Measurements from ENCODE around the gene SLC12A4.
"Not testable (repeated sequence)": the region's sequence is repeated elsewhere in the genome, so short reads cannot be mapped to it uniquely, and the experiment has no call there.

SLC12A4 gene

DNA sequence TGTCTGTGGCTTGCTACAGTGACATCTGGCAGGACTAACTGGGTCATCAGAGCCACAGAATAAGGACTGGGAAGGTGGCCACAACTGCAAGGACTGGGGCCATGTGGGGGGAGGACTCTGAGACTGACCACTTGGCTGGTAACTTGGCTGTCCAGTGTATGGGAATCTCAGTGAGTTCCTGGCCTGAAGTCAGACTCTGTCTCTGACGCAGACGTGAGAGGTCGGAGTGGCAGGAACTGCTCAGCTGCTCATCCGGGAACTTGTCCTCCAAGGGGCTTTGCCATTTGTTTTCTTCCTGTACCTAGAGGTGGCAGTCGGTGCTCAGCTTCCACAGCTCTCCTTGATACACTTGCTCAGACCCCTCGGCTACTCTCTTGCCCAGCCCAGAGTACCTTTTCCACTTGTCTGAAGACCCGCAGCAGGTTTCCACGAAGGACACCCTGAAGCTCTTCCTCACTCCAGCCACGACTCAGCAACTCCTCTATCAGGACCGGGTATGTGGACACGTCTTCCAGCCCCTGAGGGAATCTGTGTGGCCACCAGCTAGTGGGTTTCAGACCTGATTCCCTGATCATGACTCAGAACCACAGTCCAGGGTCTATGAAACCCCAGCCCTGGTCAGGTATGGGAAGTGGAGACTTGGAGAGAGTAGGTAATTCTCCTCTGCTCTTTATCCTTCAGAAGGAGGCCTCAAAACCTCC lies 19.2 kb upstream of the SLC12A4 start:
- DNase-seq = no peak

DNA sequence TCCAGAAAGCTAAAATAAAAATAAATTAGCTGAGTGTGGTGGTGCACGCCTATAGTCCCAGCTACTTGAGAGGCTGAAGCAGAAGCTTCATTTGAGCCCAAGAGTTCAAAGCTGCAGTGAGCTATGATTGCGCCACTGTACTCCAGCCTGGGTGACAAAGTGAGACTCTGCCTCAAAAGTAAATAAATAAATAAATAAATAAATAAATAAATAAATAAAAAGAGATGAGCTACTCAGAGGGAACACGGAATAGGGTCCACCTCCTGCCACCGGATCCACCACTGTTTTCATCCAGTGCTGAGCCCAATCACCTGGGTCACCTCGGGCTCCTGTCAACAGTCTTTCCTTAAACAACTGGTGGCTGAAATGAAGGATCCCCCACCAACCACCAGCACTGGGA lies 18.5 kb upstream of the SLC12A4 start:
- DNase-seq = no peak

DNA sequence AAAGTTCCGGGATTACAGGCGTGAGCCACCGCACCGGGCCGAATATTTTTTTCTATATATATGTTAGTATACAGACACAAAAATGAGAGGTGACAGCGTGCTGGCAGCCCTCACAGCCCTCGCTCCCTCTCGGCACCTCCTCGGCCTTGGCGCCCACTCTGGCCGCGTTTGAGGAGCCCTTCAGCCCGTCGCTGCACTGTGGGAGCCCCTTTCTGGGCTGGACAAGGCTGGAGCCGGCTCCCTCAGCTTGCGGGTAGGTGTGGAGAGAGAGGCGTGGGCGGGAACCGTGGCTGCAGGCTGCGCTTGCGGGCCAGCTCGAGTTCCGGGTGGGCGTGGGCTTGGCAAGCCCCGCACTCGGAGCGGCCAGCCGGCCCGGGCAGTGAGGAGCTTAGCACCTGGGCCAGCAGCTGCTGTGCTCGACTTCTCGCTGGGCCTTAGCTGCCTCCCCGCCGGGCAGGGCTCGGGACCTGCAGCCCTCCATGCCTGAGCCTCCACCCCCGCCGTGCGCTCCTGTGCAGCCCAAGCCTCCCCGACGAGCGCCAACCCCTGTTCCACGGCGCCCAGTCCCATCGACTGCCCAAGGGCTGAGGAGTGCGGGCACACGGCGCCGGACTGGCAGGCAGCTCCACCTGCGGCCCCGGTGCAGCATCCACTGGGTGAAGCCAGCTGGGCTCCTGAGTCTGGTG lies 13.7 kb upstream of the SLC12A4 start:
- DNase-seq = no peak

DNA sequence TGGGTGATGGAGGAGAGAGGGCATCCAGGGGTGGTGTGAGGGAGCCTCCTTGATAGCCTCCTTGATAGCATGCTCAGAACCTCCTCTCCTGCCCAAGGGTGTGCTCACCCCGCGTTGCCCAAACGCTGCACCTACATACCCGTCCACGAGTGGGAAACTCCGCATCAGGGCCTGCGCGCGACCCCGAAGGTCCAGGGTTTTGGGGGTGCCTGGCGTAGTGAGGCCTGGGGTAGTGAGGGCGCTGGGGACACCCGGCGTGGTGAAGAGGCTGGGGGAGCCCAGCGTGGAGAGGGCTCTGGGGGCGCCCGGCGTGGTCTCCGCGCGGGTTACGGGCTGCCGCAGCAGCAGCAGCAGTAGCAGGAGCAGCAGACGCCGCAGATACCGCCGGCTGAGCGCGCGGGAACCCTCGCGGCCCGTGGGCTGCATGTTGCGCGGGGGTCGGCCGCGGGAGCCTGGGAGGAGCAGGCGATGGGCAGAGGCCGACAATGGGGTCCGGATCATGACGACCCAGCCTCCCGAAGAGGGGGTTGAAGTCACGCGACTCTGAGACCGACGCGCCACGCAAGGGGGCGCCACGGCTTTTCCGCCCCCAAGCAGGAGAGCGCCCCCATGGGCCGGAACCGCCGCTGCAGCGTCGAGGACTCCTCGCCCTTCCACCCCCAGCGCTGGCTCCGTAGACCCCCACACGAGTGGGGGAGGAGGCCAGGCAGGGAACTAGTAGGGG lies 11.7 kb upstream of the SLC12A4 start, which contains the start of gene DPEP3:
DPEP3 (minus strand) TSS at position 545 of the 724 bp plus-strand sequence; CDS start at position 426, 119 bp downstream.
- no peak for DNase-seq

DNA sequence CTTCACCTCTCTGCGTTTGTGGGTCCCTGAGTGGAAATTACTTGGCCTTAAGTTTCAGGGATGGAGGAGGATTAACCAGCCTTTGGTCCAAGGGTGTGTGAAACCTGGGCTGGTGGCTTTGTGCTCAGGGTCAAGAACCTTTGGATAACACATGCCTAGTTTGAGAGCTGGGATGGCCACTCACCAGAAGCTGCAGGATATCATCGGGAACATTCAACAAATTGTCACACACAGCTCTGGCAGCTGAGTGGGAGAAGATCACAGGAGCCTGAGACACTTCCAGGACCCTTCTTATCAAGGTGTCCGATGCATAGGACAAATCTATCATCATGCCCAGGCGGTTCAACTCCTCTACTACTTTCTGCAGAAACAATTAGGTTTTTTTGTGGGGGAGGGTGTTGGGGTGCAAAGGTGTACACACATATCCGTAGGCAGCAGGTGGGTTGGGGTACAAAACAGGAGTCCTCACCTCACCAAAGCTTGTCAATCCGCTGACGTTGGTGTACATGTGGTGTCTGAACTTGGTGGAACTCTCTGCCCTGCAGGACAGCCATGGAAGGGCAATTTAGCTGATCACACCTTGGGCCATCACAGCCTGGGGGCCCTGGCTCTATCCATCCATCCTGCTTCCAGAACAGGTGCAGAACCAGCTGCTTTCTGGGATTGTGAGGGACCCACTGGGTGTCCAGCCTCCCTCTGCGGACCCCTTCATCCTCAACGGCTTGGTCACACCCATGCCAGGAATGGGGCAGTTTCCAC lies 9.2 kb upstream of the SLC12A4 start:
- DNase-seq = no peak

DNA sequence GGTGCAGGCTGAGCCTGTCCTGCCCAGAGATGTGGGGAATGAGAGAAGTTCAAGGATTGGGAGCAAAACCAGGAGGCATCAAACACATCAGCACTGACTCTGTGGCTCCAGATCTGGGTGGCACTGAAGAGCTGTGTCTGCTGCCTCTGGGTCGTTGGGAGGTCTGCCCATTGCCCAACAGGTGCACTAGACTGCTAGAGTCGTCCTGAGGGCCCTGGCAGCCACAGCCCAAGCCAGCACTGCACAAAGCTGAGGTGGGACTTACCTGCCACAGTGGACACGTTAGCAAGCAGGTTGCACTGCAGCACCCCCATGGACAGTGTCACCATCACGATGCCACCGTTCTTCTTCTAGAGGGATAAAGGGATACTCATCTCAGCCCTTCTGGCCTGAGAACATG lies 8.6 kb upstream of the SLC12A4 start:
- DNase-seq = no peak

DNA sequence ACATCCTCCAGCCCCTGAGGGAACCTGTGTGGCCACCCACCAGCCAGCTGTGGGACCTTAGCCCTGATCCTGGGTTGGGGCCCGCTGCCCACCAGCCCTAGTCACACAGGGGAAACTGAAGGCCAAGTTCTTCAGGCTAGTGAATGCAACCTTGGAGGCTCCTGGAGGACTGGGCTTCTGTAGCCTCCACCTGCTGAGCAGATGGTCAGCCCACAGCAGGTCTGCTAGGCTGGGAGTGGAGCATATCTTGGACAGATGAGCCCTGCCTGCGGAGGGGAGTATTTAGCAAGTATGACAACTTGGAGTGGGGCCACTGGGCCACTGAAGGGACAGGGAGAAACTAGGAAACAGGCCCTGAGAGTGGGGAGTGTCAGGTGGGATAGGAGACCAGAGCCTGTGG lies 7.8 kb upstream of the SLC12A4 start:
- DNase-seq = no peak

DNA sequence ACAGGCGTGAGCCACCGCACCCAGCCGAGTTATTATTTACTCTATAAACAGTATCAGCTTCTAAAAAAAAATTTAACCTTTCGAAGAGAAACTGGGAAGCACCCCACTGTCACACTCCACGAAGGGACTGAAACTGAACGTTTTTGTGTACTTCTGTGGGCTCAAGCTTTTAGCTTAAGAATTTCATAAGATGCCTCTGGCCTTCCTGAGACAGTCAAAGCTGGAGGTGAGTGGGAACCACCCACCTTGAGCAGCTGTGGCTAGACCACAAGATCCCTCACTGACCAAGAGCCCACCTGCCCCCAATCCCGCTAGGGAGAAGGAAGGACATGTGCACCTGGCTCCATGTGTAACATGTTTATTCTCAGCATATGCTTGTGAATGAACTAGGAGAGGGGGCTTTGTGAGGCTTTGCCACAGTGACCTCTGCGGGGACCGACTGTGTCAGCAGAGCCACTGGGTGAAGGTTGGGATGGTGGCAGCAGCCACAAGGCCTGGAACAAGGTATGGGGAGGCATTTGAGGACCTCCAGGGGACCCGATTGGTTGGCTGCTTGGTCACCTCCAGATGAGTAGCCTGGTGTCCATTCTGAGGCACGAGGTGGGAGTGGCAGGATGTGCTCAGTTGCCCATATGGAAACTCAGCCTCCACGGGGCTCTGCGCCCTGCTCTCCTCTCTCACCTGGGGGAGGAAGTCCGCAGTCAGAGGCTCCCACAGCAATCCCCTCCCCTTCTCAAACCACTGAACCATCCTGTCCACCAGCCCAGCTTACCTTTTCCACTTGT lies 7.1 kb upstream of the SLC12A4 start:
- DNase-seq = no peak

DNA sequence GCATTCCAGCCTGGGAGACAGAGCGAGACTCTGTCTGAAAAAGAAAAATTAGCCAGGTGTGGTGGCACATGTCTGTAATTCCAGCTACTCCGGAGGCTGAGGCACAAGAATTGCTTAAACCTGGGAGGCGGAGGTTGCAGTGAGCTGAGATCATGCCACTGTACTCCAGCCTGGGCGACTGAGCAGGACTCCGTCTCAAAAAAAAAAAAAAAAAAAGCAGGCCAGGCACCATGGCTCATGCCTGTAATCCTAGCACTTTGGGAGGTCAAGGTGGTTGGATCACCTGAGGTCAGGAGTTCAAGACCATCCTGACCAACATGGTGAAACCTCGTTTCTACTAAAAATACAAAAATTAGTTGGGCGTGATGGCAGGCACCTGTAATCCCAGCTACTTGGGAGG lies 3.8 kb upstream of the SLC12A4 start:
- DNase-seq = not testable (repeated sequence)

DNA sequence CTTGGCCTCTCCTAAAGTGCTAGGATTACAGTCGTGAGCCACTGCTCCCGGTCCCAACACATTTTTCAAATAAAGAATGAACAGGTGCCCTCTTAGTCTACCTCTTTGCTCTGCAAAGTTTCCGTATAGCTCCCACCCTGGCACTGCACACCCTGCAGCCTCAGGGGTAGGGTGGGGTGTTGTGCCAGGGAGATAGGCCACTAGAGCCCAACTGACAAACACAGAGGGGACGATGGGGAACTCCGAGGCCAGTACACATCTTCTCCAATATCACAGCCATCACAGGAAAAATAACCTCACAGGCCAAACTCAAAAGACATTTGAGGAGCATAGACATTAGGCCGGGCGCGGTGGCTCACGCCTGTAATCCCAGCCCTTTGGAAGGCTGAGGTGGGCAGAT lies 2.7 kb upstream of the SLC12A4 start:
- DNase-seq = no peak

DNA sequence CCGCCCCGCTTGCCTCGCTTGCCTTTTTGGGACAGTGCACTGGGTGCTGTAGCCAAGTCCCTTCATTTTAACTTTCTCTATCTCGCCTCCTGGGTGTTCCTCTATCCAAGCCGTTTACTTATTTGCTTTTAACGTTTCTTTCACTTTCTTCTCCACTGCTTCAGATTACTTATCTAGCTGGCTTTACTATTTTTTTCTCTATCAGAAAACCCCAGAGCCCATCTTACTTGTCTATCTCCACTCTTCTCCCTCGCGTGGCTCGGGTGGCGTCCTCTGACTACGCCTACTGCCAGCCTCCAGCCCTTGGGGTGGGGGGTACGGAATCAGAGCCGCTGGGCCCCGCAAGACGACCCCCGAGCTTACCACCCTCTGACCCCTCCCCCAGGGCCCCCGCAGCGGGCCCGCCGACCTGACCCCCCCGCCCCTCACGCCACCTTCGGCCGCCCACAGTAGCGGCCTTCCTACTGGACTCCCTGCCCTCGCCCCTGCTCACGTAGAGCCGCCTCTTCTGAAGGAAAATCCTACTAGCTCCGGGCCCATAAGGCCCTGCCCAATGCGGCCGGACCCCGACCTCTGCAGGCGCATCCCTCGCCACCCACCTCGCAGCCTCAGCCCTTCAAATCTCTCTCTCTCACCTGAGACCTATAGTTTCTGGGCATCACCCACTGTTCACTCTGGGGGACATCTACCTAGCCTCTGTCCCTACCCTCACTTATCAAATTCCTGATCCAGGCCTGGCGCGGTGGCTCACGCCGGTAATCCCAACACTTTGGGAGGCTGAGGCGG lies 1.0 kb upstream of the SLC12A4 start:
- DNase-seq = no peak

DNA sequence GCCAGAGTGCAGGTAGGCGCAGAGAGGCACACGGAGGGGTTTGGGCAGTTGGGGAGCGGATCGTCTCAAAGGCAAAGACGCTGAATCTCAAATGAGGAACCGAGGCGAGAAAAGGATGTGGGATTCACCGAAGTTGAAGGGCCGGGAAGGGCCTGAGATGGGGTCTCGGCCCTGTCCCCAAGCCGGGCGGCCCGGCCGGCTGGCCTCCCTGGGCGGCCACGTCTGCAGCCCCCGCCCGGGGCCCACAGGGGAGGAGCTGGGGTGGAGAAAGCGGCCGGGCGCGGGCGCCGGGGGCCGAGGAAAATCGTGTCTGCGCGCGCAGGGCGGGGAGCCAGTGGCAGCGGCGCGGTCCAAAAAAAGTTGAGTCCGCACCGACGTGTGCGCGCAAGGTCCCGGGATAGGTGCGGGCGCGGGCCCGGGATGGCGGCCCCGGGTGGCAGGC lies 458 bp downstream of the SLC12A4 start:
- no peak for DNase-seq

DNA sequence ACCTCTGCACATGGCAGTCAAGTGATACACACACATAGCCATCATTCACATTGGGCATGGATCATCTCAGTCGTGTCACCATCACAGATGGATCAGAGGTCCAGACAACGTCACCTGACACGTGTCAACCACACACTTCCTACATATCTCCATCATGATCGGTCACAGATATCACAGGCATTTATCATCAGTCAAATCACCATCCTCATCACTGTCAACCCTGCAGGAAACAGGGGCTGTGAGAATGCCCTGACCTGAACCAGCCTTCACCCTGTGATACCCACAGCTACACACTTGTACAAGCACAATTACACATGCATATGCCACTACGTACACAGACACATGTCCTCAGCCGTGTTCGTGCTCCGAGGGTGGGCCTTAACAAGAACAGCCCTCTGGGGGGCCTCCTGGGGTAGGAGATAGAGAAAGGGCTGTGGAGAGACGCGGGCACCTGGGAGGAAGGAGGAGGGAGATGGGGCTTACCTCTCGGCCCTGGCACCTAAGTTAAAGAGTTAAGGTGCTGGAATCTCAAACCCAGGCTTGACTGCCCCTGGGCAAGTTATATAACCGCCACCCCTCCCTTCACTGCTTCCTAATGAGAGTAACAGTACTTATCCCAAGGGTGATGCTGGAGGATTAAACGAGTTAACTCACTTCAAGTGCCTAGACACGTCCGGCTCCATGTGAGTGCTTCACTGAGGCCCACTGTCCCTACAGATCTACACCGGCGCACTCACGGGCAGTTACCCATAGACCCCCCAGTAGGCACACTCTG lies 1.1 kb downstream of the SLC12A4 start:
- DNase-seq = no peak

DNA sequence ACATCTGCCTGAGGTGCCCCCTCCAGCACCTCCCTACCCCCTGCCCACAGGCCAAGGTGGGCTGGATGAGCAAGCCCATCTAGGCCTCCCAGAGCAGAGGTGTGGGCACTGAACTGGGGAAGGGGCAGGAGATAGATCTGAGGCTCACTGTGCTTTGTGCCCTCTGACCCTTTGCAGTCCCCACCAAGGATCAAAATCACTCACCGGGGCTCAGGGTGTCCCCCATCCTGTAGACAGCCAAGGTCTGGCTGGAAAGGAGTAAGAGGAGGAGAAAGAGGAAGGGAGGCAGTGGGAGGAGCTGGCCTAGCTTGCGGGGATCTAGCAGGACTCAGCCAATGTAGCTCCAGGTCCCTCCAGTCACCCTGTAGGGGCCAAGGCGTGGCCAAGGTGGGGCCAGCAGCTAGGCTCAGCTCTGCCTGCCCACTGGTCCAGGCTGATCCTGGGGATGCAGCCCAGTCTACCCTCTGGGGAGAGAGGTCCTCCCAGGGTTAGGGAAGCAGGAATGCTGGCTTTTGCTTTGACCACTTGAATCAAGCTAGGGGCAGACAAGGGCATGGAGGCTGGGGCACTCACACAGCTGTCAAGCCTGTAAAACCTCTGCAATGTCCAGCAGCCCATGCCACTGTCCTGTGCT lies 1.8 kb downstream of the SLC12A4 start:
- no peak for DNase-seq

DNA sequence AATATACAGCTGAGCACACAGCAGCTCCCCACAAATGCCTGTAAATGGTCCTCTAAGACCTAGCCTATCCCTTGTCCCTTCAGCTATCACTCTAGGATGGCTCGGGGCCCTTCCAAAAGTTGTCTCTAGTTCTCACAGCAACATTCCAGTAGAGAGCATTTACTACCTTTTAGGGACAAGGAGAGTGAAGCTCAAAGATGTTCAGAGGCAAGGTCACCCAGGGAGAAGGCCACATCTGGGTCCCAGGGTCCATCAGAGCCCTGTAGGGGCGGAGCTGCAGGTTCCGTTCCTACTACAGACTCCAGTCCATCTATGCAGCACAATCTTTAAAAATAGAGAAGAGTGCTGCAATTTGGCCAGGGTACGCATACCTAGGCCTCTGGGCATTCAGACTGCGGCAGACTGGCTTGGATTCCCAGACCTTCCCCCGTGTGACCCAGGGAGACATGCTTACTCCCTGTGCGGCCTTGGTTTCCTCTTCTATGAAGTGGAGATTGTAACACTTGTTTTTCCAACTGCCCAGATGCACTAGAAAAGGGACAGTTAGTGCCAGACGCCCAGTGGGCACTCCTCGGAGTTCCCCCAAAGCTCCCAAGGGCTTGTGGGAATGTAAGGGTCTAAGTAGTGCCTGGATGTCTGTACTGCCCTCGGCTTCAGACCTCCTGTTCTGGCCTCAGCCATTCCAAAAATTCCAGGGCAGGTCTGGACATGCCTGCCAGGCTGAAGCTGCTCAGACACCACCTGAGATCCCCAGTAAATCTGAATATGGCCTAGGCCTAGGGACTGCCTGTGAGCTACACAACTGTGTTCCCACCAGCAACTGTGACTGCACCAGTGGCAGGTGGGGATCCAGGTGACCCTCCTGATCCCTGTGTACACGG lies 2.5 kb downstream of the SLC12A4 start:
- no peak for DNase-seq

DNA sequence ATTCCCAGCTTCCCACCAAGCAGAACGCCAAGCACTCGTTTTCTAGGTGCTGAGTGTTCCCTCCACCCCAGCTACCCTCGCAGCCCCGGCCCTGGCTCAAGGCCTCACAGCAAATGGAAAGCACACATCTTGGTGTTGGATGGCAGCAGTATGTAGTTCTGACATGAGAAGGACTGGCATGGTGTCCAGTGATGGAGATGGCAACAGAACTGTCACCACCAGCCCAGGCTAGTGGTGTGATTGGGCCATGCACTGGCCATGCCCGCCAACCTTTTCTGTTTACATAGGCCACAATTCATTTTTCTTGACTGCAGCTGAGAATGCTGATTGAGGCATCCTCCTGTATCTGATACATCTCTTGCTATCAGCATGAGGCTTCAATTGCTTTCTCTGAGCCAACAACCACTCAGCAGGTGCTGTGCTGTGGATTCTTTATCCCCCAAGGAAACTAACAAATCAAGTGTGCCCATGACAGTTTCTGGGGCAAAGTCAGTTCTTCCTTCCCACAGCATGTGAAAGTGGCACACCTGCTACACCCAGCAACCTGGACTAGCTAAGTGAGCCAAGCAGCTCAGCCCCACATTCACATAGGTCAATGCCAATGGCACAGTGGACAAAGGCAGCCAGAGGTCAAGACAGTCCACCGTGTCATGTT lies 3.8 kb downstream of the SLC12A4 start:
- no peak for DNase-seq

DNA sequence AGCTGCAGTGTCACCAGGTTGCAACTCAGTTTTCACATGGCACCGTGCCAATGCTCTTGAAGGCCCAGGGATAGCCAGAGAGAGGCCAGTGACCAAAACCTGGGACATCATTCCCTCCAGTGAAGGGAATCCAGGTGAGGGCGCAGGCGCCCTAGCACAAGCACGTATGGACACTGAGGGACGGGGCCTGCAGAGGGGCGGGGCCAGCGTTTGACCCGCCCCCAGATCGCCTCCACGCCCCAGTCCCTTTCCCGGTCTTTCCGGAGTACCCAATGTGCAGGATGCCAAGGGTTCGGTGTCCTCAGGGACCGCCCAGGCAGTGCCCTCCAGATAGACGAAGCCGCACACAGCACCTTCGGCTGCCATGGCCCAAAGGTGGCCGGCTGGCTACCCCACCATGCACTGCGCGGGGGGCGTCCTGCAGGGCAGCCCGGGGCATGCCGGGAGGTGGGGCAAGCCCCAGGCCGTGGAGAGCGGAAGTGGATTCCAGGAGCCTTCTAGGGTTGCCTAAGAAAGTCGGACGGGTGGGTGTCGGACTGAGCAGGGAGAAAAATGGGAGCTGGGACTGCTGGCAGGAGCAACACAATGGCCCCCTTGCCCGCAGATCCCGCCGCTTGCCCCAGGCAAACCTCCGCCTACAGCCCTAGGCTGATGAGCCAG lies 4.6 kb downstream of the SLC12A4 start:
- DNase-seq = no peak

DNA sequence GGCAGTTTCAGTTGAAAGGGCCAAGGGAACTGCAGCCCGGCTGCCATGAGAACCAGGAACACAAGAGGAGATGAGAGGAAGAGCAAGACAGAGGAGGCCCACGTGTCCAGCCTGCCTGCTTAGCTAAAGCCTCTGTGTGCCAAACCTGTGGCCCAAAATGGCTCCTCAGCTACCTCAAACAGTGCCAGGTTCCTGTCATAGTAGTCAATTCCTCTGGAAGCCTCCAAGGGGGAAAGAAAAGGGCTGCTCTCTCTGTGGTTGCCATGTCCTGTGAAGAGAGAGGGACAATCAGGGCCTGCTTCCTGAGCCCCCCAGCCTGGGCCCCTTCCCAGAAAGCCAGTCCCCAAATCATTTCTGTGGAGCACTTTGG lies 5.2 kb downstream of the SLC12A4 start:
- no peak for DNase-seq
